HCT116 (cell line): Measurements from ENCODE around the gene LCN6. TPM values are rescaled to one million over a fixed set of nuclear protein-coding genes. Genes with fewer than 3 reads are reported as not detected.
"Not testable (repeated sequence)": the region's sequence is repeated elsewhere in the genome, so short reads cannot be mapped to it uniquely, and the experiment has no call there.

Source experiments
- ATAC-seq: fragments of 200-7000 bp; cut with Tn5 transposase; 2 replicates; pipeline ENCODE4 v1.9.1; 2020; ENCODE audit warnings: mild to moderate bottlenecking, moderate library complexity
- BruUV-seq: library from RNA; stranded (reverse); fragments of 400-500 nt; replicated peaks from 2 replicates; lab custom pipeline; 2021; lab: Mats Ljungman, UMichigan
- CTCF ChIA-PET: fragments of 300-600 bp; sonication (Branson Sonifier 250); formaldehyde crosslinking; loops from one replicate; lab custom pipeline; 2021; ENCODE audit warnings: antibody characterized with exemption; lab: Charles Lee
- POLR2A ChIA-PET: fragments of 300-600, 350-600 bp; sonication (Branson Sonifier 250); formaldehyde crosslinking; loops from one replicate; lab custom pipeline; 2021; ENCODE audit warnings: antibody characterized with exemption; lab: Charles Lee
- RAD21 ChIA-PET, 2 experiments: fragments of 300-600 bp; sonication (Branson Sonifier 250); formaldehyde crosslinking; loops; one replicate each; lab custom pipeline; 2023; ENCODE audit warnings: low total read pairs in 2 of 2; ENCODE audit not compliant: uncharacterized antibody in 2 of 2, unreplicated experiment in 2 of 2, low non-redundant PET in 1 of 2; lab: Charles Lee
- DNase-seq: peaks from one replicate; pipeline ENCODE4 v3.0.0-alpha.2; 2010; ENCODE audit warnings: low read depth, low spot score
- H2AFZ ChIP-seq: fragments of 200-600 bp; shearing (Covaris generic), sonication (generic); 2 replicates; pipeline ENCODE4 v1.6.1; 2017; ENCODE audit warnings: low read depth, mixed run types, mixed read lengths, antibody characterized with exemption, low read length; ENCODE audit not compliant: poor library complexity, severe bottlenecking
- H3K27ac ChIP-seq: 2 replicates; pipeline ENCODE4 v1.5.1; 2012; ENCODE audit warnings: low read depth, low read length
- H3K27me3 ChIP-seq: fragments of 200-600 bp; sonication (generic); 2 replicates; pipeline ENCODE4 v1.6.1; 2016; ENCODE audit warnings: mixed run types, low read length, mixed read lengths; ENCODE audit not compliant: insufficient read depth
- H3K36me3 ChIP-seq, 2 experiments: fragments of 200-500 bp in 1 of 2; fragments of 200-600 bp in 1 of 2; sonication (Bioruptor generic) in 1 of 2; sonication (generic) in 1 of 2; 2 replicates each; pipeline versions ENCODE4 v1.5.1 to v1.6.1; 2014 to 2016; ENCODE audit warnings: low read length in 2 of 2, inconsistent platforms in 1 of 2, mixed read lengths in 1 of 2, mixed run types in 1 of 2; ENCODE audit not compliant: insufficient read depth in 2 of 2, control insufficient read depth in 1 of 2
- H3K4me1 ChIP-seq, 2 experiments: fragments of 200-600 bp in 1 of 2; sonication (generic) in 1 of 2; 2 replicates each; pipeline versions ENCODE4 v1.5.1 to v1.6.1; 2012 to 2017; ENCODE audit warnings: low read length in 2 of 2, inconsistent platforms in 1 of 2, mild to moderate bottlenecking in 1 of 2, mixed read lengths in 1 of 2, mixed run types in 1 of 2, moderate library complexity in 1 of 2; ENCODE audit not compliant: insufficient read depth in 2 of 2, control insufficient read depth in 1 of 2
- H3K4me2 ChIP-seq: fragments of 200-600 bp; sonication (generic); 2 replicates; pipeline ENCODE4 v1.6.1; 2017; ENCODE audit warnings: mixed run types, low read length, mixed read lengths
- H3K4me3 ChIP-seq, 2 experiments: fragments of 200-600 bp in 1 of 2; sonication (generic) in 1 of 2; replicated peaks in 1 of 2; 2 replicates each; pipeline ENCODE4 v1.5.1; 2011 to 2016; ENCODE audit warnings: low read length in 2 of 2, control low read depth in 1 of 2, low read depth in 1 of 2, mild to moderate bottlenecking in 1 of 2, mixed read lengths in 1 of 2, mixed run types in 1 of 2
- H3K79me2 ChIP-seq: fragments of 200-600 bp; sonication (generic); 2 replicates; pipeline ENCODE4 v1.6.1; 2017; ENCODE audit warnings: mild to moderate bottlenecking, mixed run types, low read length, moderate library complexity, mixed read lengths; ENCODE audit not compliant: insufficient read depth
- H3K9ac ChIP-seq: fragments of 200-600 bp; sonication (generic); 2 replicates; pipeline ENCODE4 v1.6.1; 2016; ENCODE audit warnings: low read length, mixed read lengths
- H3K9me2 ChIP-seq: fragments of 200-600 bp; sonication (generic), shearing (Covaris generic); 2 replicates; pipeline ENCODE4 v1.6.1; 2017; ENCODE audit warnings: mixed run types, mild to moderate bottlenecking, moderate library complexity; ENCODE audit not compliant: insufficient read depth
- H3K9me3 ChIP-seq, 2 experiments: fragments of 200-500 bp in 1 of 2; fragments of 200-600 bp in 1 of 2; sonication (Bioruptor generic) in 1 of 2; sonication (generic) in 1 of 2; 2 replicates each; pipeline ENCODE4 v1.6.1; 2014 to 2017; ENCODE audit warnings: low read length in 2 of 2, mixed read lengths in 2 of 2, inconsistent platforms in 1 of 2, low read depth in 1 of 2, mild to moderate bottlenecking in 1 of 2, mixed run types in 1 of 2, moderate library complexity in 1 of 2; ENCODE audit not compliant: control insufficient read depth in 1 of 2, insufficient read depth in 1 of 2
- H4K20me1 ChIP-seq: fragments of 200-600 bp; sonication (generic), shearing (Covaris generic); 2 replicates; pipeline ENCODE4 v1.6.1; 2017; ENCODE audit warnings: mixed run types, mild to moderate bottlenecking, moderate library complexity; ENCODE audit not compliant: insufficient read depth
- CTCF ChIP-seq, 3 experiments: fragments of 200-600 bp in 1 of 3; sonication (generic) in 1 of 3; IDR thresholded peaks in 2 of 3; conservative IDR thresholded peaks in 1 of 3; 2 replicates each; pipeline ENCODE4 v1.5.1; 2012 to 2017; ENCODE audit warnings: low read depth in 2 of 3, low read length in 2 of 3, antibody characterized with exemption in 1 of 3, borderline replicate concordance in 1 of 3, control low read depth in 1 of 3, mild to moderate bottlenecking in 1 of 3, mixed read lengths in 1 of 3, mixed run types in 1 of 3, moderate library complexity in 1 of 3; ENCODE audit not compliant: insufficient read depth in 1 of 3
- intact Hi-C: fragments of 100-400 bp; cut with micrococcal nuclease; formaldehyde crosslinking; loops from 2 replicates; pipeline ENCODE4 v1.10.0; 2022
- total RNA-seq: library from RNA; stranded (reverse); gene quantifications from one replicate; pipeline ENCODE4 v1.2.1, GENCODE V29; 2021; ENCODE audit not compliant: unreplicated experiment

LCN6 gene
- total RNA-seq, 1 experiment from 2014 or later: not detected

- DNase-seq, POLR2A ChIA-PET, H3K27ac ChIP-seq, H3K36me3 ChIP-seq, H3K9ac ChIP-seq, H3K4me2 ChIP-seq, H3K79me2 ChIP-seq, H3K9me3 ChIP-seq, H2AFZ ChIP-seq, RAD21 ChIA-PET, intact Hi-C loops, ATAC-seq, BruUV-seq, H3K27me3 ChIP-seq, H4K20me1 ChIP-seq, H3K4me3 ChIP-seq, H3K9me2 ChIP-seq: not testable (repeated sequence)
- H3K4me1 ChIP-seq: peaks cover 8 to 22% of the 10 kb centered on the region in 2 experiments; a peak in 3 of 4 replicates
- peak; percentile 15 to 24 (median 22); a peak in 4 of 6 replicates for TF ChIP-seq CTCF (IDR thresholded peaks at IDR 0.05 in 2 of 3, conservative IDR thresholded peaks at IDR 0.05 in 1 of 3; ENCODE audit: borderline replicate concordance in 1 of 3, insufficient read depth in 1 of 3, low read depth in 2 of 3, low read length in 2 of 3)
- CTCF ChIA-PET: interaction anchor here (1.2 to 1.7 kb wide), 2 partner anchors 11 to 26 kb away, joined by 3 to 4 read pairs; no protein-coding TSS in a partner anchor
Measured at GRCh38 chr9:136766410-136767120, 18.2 kb upstream of the LCN6 start.

- H3K4me2 ChIP-seq, H3K9me3 ChIP-seq, RAD21 ChIA-PET, H3K79me2 ChIP-seq, H3K9ac ChIP-seq, H3K27me3 ChIP-seq, POLR2A ChIA-PET, H2AFZ ChIP-seq, BruUV-seq, H3K9me2 ChIP-seq, ATAC-seq, H4K20me1 ChIP-seq, H3K36me3 ChIP-seq, DNase-seq, H3K27ac ChIP-seq, H3K4me3 ChIP-seq, intact Hi-C loops: not testable (repeated sequence)
- CTCF ChIA-PET: interaction anchor here (1.2 to 1.7 kb wide), 2 partner anchors 12 to 26 kb away, joined by 3 to 4 read pairs; no protein-coding TSS in a partner anchor
- peaks cover 13 to 28% of the 10 kb centered on the region in 2 experiments; a peak in 3 of 4 replicates for H3K4me1 ChIP-seq
Measured at GRCh38 chr9:136765745-136766409, 17.6 kb upstream of the LCN6 start.
